HCT116 (cell line): Measurements from ENCODE around the gene MYO1E. TPM values are rescaled to one million over a fixed set of nuclear protein-coding genes. Genes with fewer than 3 reads are reported as not detected.

Experiments
- ATAC-seq: fragments of 200-7000 bp; cut with Tn5 transposase; 2 replicates; pipeline ENCODE4 v1.9.1; 2020; ENCODE audit warnings: mild to moderate bottlenecking, moderate library complexity
- BruUV-seq: library from RNA; stranded (reverse); fragments of 400-500 nt; replicated peaks from 2 replicates; lab custom pipeline; 2021; lab: Mats Ljungman, UMichigan
- CTCF ChIA-PET: fragments of 300-600 bp; sonication (Branson Sonifier 250); formaldehyde crosslinking; loops from one replicate; lab custom pipeline; 2021; ENCODE audit warnings: antibody characterized with exemption; lab: Charles Lee
- POLR2A ChIA-PET: fragments of 300-600, 350-600 bp; sonication (Branson Sonifier 250); formaldehyde crosslinking; loops from one replicate; lab custom pipeline; 2021; ENCODE audit warnings: antibody characterized with exemption; lab: Charles Lee
- RAD21 ChIA-PET, 2 experiments: fragments of 300-600 bp; sonication (Branson Sonifier 250); formaldehyde crosslinking; loops; one replicate each; lab custom pipeline; 2023; ENCODE audit warnings: low total read pairs in 2 of 2; ENCODE audit not compliant: uncharacterized antibody in 2 of 2, unreplicated experiment in 2 of 2, low non-redundant PET in 1 of 2; lab: Charles Lee
- DNase-seq: peaks from one replicate; pipeline ENCODE4 v3.0.0-alpha.2; 2010; ENCODE audit warnings: low read depth, low spot score
- H2AFZ ChIP-seq: fragments of 200-600 bp; shearing (Covaris generic), sonication (generic); 2 replicates; pipeline ENCODE4 v1.6.1; 2017; ENCODE audit warnings: low read depth, mixed run types, mixed read lengths, antibody characterized with exemption, low read length; ENCODE audit not compliant: poor library complexity, severe bottlenecking
- H3K27ac ChIP-seq: 2 replicates; pipeline ENCODE4 v1.5.1; 2012; ENCODE audit warnings: low read depth, low read length
- H3K27me3 ChIP-seq: fragments of 200-600 bp; sonication (generic); 2 replicates; pipeline ENCODE4 v1.6.1; 2016; ENCODE audit warnings: mixed run types, low read length, mixed read lengths; ENCODE audit not compliant: insufficient read depth
- H3K36me3 ChIP-seq, 2 experiments: fragments of 200-500 bp in 1 of 2; fragments of 200-600 bp in 1 of 2; sonication (Bioruptor generic) in 1 of 2; sonication (generic) in 1 of 2; 2 replicates each; pipeline versions ENCODE4 v1.5.1 to v1.6.1; 2014 to 2016; ENCODE audit warnings: low read length in 2 of 2, inconsistent platforms in 1 of 2, mixed read lengths in 1 of 2, mixed run types in 1 of 2; ENCODE audit not compliant: insufficient read depth in 2 of 2, control insufficient read depth in 1 of 2
- H3K4me1 ChIP-seq, 2 experiments: fragments of 200-600 bp in 1 of 2; sonication (generic) in 1 of 2; 2 replicates each; pipeline versions ENCODE4 v1.5.1 to v1.6.1; 2012 to 2017; ENCODE audit warnings: low read length in 2 of 2, inconsistent platforms in 1 of 2, mild to moderate bottlenecking in 1 of 2, mixed read lengths in 1 of 2, mixed run types in 1 of 2, moderate library complexity in 1 of 2; ENCODE audit not compliant: insufficient read depth in 2 of 2, control insufficient read depth in 1 of 2
- H3K4me2 ChIP-seq: fragments of 200-600 bp; sonication (generic); 2 replicates; pipeline ENCODE4 v1.6.1; 2017; ENCODE audit warnings: mixed run types, low read length, mixed read lengths
- H3K4me3 ChIP-seq, 2 experiments: fragments of 200-600 bp in 1 of 2; sonication (generic) in 1 of 2; replicated peaks in 1 of 2; 2 replicates each; pipeline ENCODE4 v1.5.1; 2011 to 2016; ENCODE audit warnings: low read length in 2 of 2, control low read depth in 1 of 2, low read depth in 1 of 2, mild to moderate bottlenecking in 1 of 2, mixed read lengths in 1 of 2, mixed run types in 1 of 2
- H3K79me2 ChIP-seq: fragments of 200-600 bp; sonication (generic); 2 replicates; pipeline ENCODE4 v1.6.1; 2017; ENCODE audit warnings: mild to moderate bottlenecking, mixed run types, low read length, moderate library complexity, mixed read lengths; ENCODE audit not compliant: insufficient read depth
- H3K9ac ChIP-seq: fragments of 200-600 bp; sonication (generic); 2 replicates; pipeline ENCODE4 v1.6.1; 2016; ENCODE audit warnings: low read length, mixed read lengths
- H3K9me2 ChIP-seq: fragments of 200-600 bp; sonication (generic), shearing (Covaris generic); 2 replicates; pipeline ENCODE4 v1.6.1; 2017; ENCODE audit warnings: mixed run types, mild to moderate bottlenecking, moderate library complexity; ENCODE audit not compliant: insufficient read depth
- H3K9me3 ChIP-seq, 2 experiments: fragments of 200-500 bp in 1 of 2; fragments of 200-600 bp in 1 of 2; sonication (Bioruptor generic) in 1 of 2; sonication (generic) in 1 of 2; 2 replicates each; pipeline ENCODE4 v1.6.1; 2014 to 2017; ENCODE audit warnings: low read length in 2 of 2, mixed read lengths in 2 of 2, inconsistent platforms in 1 of 2, low read depth in 1 of 2, mild to moderate bottlenecking in 1 of 2, mixed run types in 1 of 2, moderate library complexity in 1 of 2; ENCODE audit not compliant: control insufficient read depth in 1 of 2, insufficient read depth in 1 of 2
- H4K20me1 ChIP-seq: fragments of 200-600 bp; sonication (generic), shearing (Covaris generic); 2 replicates; pipeline ENCODE4 v1.6.1; 2017; ENCODE audit warnings: mixed run types, mild to moderate bottlenecking, moderate library complexity; ENCODE audit not compliant: insufficient read depth
- CBX3 ChIP-seq: IDR thresholded peaks from 2 replicates; pipeline ENCODE4 v1.6.1; 2012; ENCODE audit warnings: low read depth
- CEBPB ChIP-seq: IDR thresholded peaks from 2 replicates; pipeline ENCODE4 v1.6.1; 2012; ENCODE audit warnings: low read depth
- CTCF ChIP-seq, 3 experiments: fragments of 200-600 bp in 1 of 3; sonication (generic) in 1 of 3; IDR thresholded peaks in 2 of 3; conservative IDR thresholded peaks in 1 of 3; 2 replicates each; pipeline ENCODE4 v1.5.1; 2012 to 2017; ENCODE audit warnings: low read depth in 2 of 3, low read length in 2 of 3, antibody characterized with exemption in 1 of 3, borderline replicate concordance in 1 of 3, control low read depth in 1 of 3, mild to moderate bottlenecking in 1 of 3, mixed read lengths in 1 of 3, mixed run types in 1 of 3, moderate library complexity in 1 of 3; ENCODE audit not compliant: insufficient read depth in 1 of 3
- EGR1 ChIP-seq: IDR thresholded peaks from 2 replicates; pipeline ENCODE4 v1.6.1; 2012; ENCODE audit warnings: low read depth
- MAX ChIP-seq: IDR thresholded peaks from 2 replicates; pipeline ENCODE4 v1.6.1; 2012
- POLR2A ChIP-seq: IDR thresholded peaks from 2 replicates; pipeline ENCODE4 v1.7.0; 2011; ENCODE audit warnings: borderline replicate concordance; ENCODE audit not compliant: insufficient read depth, insufficient read length; ENCODE audit errors: extremely low read depth
- POLR2AphosphoS5 ChIP-seq: IDR thresholded peaks from 2 replicates; pipeline ENCODE4 v1.6.1; 2011; ENCODE audit warnings: mild to moderate bottlenecking, low read depth, low read length, moderate library complexity
- YY1 ChIP-seq: IDR thresholded peaks from 2 replicates; pipeline ENCODE4 v1.6.1; 2011; ENCODE audit warnings: low read length, low read depth, moderate library complexity, mild to moderate bottlenecking; ENCODE audit not compliant: insufficient replicate concordance; ENCODE audit errors: extremely low read depth
- ZBTB33 ChIP-seq: IDR thresholded peaks from 2 replicates; pipeline ENCODE4 v1.6.1; 2011; ENCODE audit warnings: mild to moderate bottlenecking, low read length, moderate library complexity; ENCODE audit not compliant: insufficient replicate concordance; ENCODE audit errors: extremely low read depth
- intact Hi-C: fragments of 100-400 bp; cut with micrococcal nuclease; formaldehyde crosslinking; loops from 2 replicates; pipeline ENCODE4 v1.10.0; 2022
- total RNA-seq: library from RNA; stranded (reverse); gene quantifications from one replicate; pipeline ENCODE4 v1.2.1, GENCODE V29; 2021; ENCODE audit not compliant: unreplicated experiment

MYO1E gene
- total RNA-seq, 1 experiment from 2014 or later: 182 TPM

GRCh38 chr15:59295261-59296001 lies 77.2 kb downstream of the MYO1E start:
- CTCF ChIA-PET: interaction anchor here (0.8 to 1.2 kb wide), 2 partner anchors 48 to 233 kb away, joined by 4 read pairs; no protein-coding TSS in a partner anchor

More at GRCh38 chr15:59295261-59296001, 77.2 kb downstream of the MYO1E start:
- Histone ChIP-seq H3K27ac (peak overlapping the region; percentile 75), H3K79me2 (peaks cover 62% of the 10 kb centered on the region), H3K4me2 (peak overlapping the region; percentile 81), H3K9ac (peak overlapping the region; percentile 69), H3K9me3 (no peaks in the 10 kb centered on the region), H3K4me3 (peak overlapping the region; percentile 1 to 42; a peak in 3 of 4 replicates), H3K27me3 (no peaks in the 10 kb centered on the region), H3K9me2 (no peaks in the 10 kb centered on the region), H3K36me3 (no peaks in the 10 kb centered on the region), H2AFZ (no peak overlapping the region), H4K20me1 (no peaks in the 10 kb centered on the region), H3K4me1 (peaks cover 65 to 97% of the 10 kb centered on the region in 2 experiments)
- intact Hi-C loops: no loop called here
- RAD21 ChIA-PET: no interaction called here
- BruUV-seq: TSS peak; percentile 86
- peak; percentile 41 for ATAC-seq
- POLR2A ChIA-PET: interaction anchor here (1.8 to 2.4 kb wide), 2 partner anchors 11 to 78 kb away, joined by 4 to 11 read pairs; partner anchors contain the start of gene MYO1E
- TF ChIP-seq CBX3 (no peak), MAX (peak; percentile 4; the same call in 1 of the 2 replicates), YY1 (no peak), EGR1 (no peak), CTCF (IDR thresholded peaks at IDR 0.05 in 2 of 3, conservative IDR thresholded peaks at IDR 0.05 in 1 of 3; ENCODE audit: borderline replicate concordance in 1 of 3, insufficient read depth in 1 of 3, low read depth in 2 of 3, low read length in 2 of 3) (no peak), POLR2AphosphoS5 (peak; percentile 32; the same call in 1 of the 2 replicates), ZBTB33 (no peak), CEBPB (peak; percentile 48; the same call in 1 of the 2 replicates), POLR2A (no peak)
- DNase-seq: no peak
